GM18511 (cell line): ENCODE measurements around the gene GRK5.
"Not testable (repeated sequence)": the region's sequence is repeated elsewhere in the genome, so short reads cannot be mapped to it uniquely, and the experiment has no call there.

Source experiments
- ATAC-seq: cut with Tn5 transposase; IDR thresholded peaks from one replicate; pipeline ENCODE4 v1.9.1; 2021; ENCODE audit warnings: mild to moderate bottlenecking, moderate library complexity; ENCODE audit not compliant: unreplicated experiment

The GRK5 gene

DNA sequence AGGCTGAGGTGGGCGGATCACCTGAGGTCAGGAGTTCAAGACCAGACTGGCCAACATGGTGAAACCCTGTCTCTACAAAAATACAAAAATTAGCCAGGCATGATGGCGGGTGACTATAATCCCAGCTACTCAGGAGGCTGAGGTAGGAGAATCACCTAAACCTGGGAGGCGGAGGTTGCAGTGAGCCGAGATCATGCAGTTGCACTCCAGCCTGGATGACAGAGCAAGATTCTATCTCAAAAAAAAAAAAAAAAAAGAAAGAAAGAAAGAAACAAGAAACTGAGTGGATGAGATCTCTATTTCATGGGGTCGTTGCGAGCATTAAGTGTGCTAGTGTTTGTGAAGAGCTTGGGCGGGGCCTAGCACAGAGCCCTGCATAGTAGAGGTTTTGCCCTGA, 65.0 kb downstream of the GRK5 start:
- ATAC-seq: not testable (repeated sequence)

- ATAC-seq: no peak
Observed at GRCh38 chr10:119272736-119273135, 65.4 kb downstream of the GRK5 start.

GRCh38 chr10:119273413-119273812, 66.0 kb downstream of the GRK5 start:
- no peak for ATAC-seq

GRCh38 chr10:119274519-119275045, 67.2 kb downstream of the GRK5 start:
- ATAC-seq: peak; percentile 47

DNA sequence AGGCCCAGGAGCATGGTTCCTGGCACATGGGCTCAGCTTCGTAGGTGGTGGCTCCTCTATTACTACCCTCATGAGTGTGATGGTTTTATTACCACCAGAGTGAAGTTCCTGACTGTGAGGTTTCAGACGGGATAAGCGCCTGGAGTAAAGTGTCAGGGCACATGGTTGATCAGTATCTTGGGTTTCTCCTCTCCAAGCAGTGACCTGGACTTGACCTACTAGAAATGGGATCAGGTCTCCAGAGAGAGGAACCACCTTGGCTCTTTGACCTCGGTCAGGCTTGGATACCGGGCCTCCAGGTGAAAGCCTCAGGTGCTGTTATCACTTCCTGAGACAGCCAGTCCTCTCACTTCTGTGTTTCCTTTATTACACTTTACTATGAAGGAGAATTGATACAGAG, 67.7 kb downstream of the GRK5 start:
- ATAC-seq: no peak

GRCh38 chr10:119276194-119276593, 68.8 kb downstream of the GRK5 start:
- ATAC-seq: not testable (repeated sequence)

DNA sequence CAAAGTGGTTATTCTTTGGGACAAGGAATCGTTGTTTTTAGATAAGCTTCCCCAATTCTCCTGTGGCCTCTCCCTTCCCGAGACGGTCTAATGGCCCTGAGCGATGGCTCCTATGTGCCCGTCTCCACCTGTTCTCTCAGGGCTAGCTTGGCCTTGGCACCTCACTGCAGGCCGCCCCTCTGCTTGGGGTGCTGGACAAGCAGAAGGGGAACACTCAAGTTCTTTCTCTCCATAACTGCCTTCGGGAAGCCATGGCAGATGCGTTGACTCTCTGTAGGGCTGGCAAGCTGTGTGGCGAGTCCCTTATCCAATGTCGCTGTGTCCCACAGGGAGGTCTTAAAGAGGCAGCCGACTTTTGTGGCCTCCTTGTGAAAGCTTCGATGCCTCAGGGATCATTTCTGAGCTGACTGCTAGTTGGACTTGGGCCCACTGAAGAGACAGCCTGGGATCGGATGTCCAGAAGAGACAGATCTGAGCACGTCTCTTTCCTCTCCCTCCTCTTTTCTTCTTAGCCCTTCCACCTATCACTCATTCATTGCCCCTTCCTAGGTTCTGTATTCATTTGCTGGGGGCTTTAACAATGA, 70.8 kb downstream of the GRK5 start:
- ATAC-seq: no peak

DNA sequence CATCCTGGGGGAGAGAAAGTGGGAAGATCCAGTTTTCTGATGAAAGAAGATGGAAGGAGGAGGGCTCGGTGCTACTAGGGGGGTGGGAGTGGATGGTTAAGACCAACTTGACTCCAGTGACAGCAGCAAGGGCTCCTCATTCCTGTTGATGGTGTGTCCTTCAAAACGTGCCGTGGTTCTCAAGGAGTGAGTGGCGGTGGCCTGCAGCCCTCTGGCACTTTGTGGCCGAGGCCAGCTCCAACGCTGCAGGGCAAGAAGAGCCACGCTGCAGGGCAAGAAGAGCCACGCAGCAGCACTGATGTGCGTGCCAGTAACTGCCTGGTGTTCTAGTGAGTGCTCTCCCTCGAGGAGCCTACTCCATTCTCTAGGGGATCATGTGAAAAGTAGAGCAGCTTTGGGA, 72.1 kb downstream of the GRK5 start:
- ATAC-seq: no peak

DNA sequence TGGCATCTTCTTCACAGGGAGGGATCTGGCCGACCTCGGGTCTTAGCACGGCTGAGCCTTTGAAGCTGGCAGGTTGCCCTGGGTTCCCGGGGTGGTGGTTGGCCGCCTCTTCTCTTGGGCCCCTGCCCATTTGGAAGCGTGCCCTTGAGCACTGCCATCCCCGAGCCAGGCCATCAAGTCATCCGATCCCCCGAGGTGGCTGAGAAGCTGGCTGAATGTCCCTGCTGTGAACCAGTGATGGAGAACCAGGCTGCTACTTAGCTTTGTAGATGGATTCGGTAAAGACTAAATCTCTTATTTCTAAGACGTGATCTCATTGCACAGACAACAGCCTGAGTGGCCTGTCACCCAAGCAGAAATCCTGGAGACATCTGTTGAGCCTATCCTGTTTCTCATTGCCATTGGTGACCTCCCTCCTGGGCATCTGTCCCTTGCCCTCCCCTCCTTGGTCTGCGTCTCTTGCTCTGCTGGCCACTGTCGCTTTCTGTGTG, 74.3 kb downstream of the GRK5 start:
- ATAC-seq: no peak

DNA sequence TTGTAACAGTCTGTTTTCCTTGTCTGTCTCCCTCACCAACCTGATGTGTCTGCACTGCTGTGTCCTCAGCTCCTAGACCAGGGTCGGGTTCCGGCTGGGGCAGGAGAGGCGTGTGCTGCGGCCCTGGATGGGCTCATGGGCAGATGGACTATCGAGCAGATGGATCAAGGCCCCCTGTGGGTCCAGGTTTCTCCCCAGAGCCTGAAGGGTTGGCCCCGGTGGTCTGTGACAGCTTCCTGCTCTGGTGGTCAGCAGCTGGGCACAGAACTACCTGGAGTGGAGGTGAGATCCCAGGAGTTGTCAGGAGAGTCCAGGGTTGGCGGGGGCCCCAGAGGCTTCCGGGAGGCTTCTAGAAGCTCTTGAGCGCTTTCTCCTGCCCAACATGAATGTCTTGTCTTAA, 75.1 kb downstream of the GRK5 start:
- no peak for ATAC-seq

DNA sequence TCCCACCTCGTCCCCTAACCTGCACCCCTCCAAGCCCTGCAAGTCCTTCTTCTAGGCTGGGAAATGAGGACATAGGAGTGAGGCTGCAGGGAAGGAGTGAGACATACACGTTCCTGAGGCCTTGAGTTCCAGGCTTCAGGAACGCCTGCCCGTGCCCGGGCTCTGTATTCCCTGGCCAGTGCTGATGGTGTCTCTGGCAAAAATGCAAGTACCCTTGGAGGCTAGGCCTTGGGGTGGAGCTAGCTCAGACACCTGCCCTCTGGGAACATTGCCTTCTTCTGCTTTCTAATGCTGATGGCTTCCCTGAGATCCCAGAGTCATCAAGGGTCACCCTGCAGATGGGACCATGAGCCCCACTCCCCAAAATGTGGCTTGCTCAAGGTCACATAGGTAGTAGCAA, 76.0 kb downstream of the GRK5 start:
- ATAC-seq: no peak

GRCh38 chr10:119283818-119284217, 76.4 kb downstream of the GRK5 start:
- ATAC-seq: peak; percentile 74

DNA sequence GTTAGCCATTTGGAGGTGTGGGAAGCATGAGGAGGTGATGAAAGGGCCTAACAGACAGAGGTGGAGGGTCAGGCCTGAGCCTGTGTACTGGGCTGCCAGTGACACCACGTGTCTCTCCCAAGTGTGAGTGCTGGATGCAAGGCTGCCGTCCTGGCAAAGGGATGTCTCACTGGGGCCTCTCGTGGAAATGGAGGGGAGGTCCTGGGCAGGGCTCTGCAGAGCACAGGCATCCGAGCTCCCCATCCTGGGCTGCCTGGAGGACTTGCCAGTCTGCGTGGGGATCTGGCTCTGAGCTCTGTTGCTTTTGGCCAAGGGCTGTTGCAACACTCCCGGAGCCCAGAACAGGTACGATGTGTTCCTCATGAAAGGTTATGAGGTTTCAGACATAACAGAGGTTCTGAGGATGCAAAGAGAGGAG, 77.3 kb downstream of the GRK5 start:
- no peak for ATAC-seq

- ATAC-seq: peak; percentile 53
Observed at GRCh38 chr10:119285495-119286267, 78.3 kb downstream of the GRK5 start.

- no peak for ATAC-seq
Observed at GRCh38 chr10:119286516-119286915, 79.1 kb downstream of the GRK5 start.

GRCh38 chr10:119286983-119287633, 79.7 kb downstream of the GRK5 start:
- no peak for ATAC-seq

DNA sequence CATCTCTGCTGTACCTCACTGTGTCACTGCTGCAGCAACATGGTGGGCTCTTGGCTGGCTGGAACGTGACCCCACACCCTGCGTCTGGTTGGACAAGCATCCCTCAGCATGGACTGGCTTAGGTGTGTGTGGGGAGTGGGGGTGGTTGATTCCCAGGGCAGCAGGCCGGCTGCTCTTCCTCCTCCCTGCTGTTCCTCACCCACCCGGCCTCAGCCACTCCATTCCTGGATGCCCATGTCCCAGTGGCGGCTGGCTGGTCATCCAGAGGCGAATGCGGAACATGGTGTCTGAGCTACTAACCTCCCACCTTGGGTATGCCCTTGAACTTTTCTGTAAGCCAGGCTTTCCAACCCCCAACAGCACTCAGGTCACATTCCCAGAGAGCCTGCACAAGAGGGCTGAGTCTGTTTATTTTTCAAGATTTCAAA, 81.2 kb downstream of the GRK5 start:
- no peak for ATAC-seq

DNA sequence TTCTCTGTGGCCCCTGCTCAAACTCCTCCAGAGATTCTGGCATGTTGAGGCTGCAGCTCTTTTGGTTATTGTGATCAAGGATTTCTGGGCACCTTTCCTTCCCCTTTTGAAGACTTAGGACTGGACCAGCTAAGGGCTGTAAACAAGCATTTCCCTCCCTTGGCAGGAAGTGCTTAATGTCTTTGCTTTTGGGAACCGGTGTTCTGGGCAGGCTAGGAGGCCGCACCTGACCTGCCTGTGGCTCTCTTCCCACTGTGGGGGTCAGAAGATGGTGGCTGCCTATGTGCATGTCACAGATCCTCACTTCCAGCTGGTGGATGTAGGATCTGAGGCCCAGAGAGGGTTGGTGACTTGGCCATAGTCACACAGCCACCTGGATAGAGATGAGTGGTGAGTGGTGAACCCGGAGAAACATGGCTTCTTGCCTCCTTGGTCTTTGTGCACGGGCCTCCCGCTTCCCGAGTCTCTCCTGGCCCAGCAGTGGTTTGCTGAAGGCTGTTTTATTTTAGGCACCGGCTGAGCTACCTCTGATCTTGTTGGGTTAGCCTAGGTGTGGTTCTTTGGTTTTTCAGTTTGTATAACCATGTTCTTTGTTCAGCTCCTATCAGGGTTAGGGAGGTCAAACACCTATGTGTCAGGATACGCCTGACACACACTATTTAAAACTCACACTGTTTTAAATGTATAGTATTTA, 82.0 kb downstream of the GRK5 start:
- no peak for ATAC-seq

- no peak for ATAC-seq
Observed at GRCh38 chr10:119290301-119291048, 83.1 kb downstream of the GRK5 start.

GRCh38 chr10:119291223-119291900, 84.0 kb downstream of the GRK5 start:
- ATAC-seq: no peak
